ENCODE data around the gene OSBPL2. TPM values are rescaled to one million over a fixed set of nuclear protein-coding genes. Genes with fewer than 3 reads are reported as not detected.

Gene OSBPL2
- total RNA-seq, 2 experiments from 2014 or later = 52.8 to 54.4 TPM

DNA sequence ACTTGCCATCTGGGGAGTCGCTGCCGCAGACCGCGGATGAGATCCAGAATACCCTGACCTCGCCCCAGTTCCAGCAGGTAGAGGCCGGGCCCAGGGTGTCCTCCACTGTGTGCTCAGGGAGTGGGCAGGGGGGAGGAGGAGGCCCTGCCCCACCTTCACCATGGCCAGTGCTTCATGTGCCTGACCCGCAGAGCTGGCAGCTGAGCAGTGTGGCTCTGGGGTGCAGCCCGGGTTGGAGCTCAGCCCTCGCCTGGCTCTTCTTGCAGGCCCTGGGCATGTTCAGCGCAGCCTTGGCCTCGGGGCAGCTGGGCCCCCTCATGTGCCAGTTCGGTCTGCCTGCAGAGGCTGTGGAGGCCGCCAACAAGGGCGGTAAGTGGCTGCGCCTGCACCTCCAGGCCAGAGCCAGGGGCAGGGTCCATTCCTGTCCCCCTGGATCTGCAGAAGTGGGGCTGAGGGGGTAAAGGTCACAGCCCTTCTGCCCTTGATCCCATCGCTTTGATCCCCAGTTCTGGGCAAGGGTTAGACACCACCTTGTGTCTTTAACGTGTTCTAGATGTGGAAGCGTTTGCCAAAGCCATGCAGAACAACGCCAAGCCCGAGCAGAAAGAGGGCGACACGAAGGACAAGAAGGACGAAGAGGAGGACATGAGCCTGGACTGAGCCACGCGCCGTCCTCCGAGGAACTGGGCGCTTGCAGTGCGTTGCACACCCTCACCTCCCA, 69.9 kb downstream of the OSBPL2 start:
- H3K36me3 ChIP-seq (ENCODE audit: insufficient read depth, low read length) = peaks cover 51% of the 10 kb centered on the region
- ATAC-seq (ENCODE audit: poor library complexity) (no peak), DNase-seq (no peak)
- POLR2A ChIA-PET = no interaction called here
- no peak overlapping the region for H3K4me3 ChIP-seq (ENCODE audit: low read length)
- H3K9me3 ChIP-seq (ENCODE audit: control insufficient read depth in 1 of 2, insufficient read depth in 1 of 2, low read length in 2 of 2) = no peaks in the 10 kb centered on the region
- intact Hi-C loops (cut with DNase I, micrococcal nuclease) = no loop called here
- Mint-ChIP-seq H3K4me1 (ENCODE audit: low read depth) (peaks cover 20% of the 10 kb centered on the region), H3K4me3 (no peak overlapping the region), H3K27me3 (no peaks in the 10 kb centered on the region), H3K9me3 (no peaks in the 10 kb centered on the region), H3K27ac (no peak overlapping the region), H3K36me3 (ENCODE audit: low read depth) (peaks cover 44% of the 10 kb centered on the region)
- H3K4me1 ChIP-seq (ENCODE audit: insufficient read depth, low read length) = peaks cover 33% of the 10 kb centered on the region
- H3K27me3 ChIP-seq (ENCODE audit: control insufficient read depth in 1 of 2, insufficient read depth in 2 of 2, low read length in 2 of 2) = no peaks in the 10 kb centered on the region
- CTCF ChIA-PET = no interaction called here
- no peak overlapping the region for H3K27ac ChIP-seq (ENCODE audit: low read depth in 1 of 2, low read length in 2 of 2)
- TF ChIP-seq, protein P1, sequence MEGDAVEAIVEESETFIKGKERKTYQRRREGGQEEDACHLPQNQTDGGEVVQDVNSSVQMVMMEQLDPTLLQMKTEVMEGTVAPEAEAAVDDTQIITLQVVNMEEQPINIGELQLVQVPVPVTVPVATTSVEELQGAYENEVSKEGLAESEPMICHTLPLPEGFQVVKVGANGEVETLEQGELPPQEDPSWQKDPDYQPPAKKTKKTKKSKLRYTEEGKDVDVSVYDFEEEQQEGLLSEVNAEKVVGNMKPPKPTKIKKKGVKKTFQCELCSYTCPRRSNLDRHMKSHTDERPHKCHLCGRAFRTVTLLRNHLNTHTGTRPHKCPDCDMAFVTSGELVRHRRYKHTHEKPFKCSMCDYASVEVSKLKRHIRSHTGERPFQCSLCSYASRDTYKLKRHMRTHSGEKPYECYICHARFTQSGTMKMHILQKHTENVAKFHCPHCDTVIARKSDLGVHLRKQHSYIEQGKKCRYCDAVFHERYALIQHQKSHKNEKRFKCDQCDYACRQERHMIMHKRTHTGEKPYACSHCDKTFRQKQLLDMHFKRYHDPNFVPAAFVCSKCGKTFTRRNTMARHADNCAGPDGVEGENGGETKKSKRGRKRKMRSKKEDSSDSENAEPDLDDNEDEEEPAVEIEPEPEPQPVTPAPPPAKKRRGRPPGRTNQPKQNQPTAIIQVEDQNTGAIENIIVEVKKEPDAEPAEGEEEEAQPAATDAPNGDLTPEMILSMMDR (IDR thresholded peaks at IDR 0.05) = no peak

DNA sequence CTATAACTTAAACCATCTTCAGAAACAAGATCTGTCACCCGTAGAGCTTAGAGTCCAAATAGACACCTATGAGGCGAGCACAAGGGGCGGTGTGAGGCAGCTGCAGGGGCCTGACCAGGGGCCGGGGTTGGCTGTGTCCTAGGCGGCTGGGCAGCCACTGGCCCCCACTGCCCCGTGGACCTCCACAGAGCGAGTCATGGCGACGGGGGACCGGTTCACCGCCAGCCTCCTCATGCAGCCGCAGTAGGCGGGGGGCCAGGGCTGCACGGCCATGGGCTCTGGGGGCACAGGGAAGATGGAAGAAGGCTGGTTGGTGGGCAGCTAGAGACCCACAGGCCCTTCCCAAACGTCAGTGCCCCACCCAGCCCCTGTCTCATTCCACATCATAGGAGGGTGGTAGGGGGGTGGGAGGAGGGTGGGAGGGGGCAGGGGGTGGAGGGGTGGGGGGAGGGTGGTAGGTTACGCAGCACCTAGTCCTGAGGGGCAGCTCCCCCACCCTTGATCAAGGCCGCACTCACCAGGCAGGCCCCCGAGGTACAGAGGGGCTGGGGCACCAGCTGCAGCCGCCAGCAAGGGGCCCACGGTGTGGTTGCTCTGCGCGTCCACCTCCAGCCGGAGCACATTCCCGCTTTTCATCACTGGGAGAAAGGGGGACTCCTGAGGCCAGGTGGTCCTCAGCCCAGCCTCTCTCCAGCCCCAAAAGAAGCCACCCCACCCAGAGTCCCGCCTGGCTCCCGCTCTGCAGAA, 71.0 kb downstream of the OSBPL2 start:
- H3K9me3 ChIP-seq (ENCODE audit: control insufficient read depth in 1 of 2, insufficient read depth in 1 of 2, low read length in 2 of 2) = no peaks in the 10 kb centered on the region
- Mint-ChIP-seq H3K9me3 (no peaks in the 10 kb centered on the region), H3K36me3 (ENCODE audit: low read depth) (peaks cover 38% of the 10 kb centered on the region), H3K4me1 (ENCODE audit: low read depth) (peaks cover 11% of the 10 kb centered on the region), H3K27me3 (no peaks in the 10 kb centered on the region), H3K4me3 (no peak overlapping the region), H3K27ac (no peak overlapping the region)
- no peak overlapping the region for H3K4me3 ChIP-seq (ENCODE audit: low read length)
- peaks cover 22% of the 10 kb centered on the region for H3K4me1 ChIP-seq (ENCODE audit: insufficient read depth, low read length)
- H3K27me3 ChIP-seq (ENCODE audit: control insufficient read depth in 1 of 2, insufficient read depth in 2 of 2, low read length in 2 of 2) = no peaks in the 10 kb centered on the region
- TF ChIP-seq, protein P1 (IDR thresholded peaks at IDR 0.05) = no peak
- H3K36me3 ChIP-seq (ENCODE audit: insufficient read depth, low read length) = peaks cover 47% of the 10 kb centered on the region
- ChIA-PET POLR2A (no interaction called here), CTCF (no interaction called here)
- intact Hi-C loops (cut with DNase I, micrococcal nuclease) = no loop called here
- H3K27ac ChIP-seq (ENCODE audit: low read depth in 1 of 2, low read length in 2 of 2) = no peak overlapping the region
- ATAC-seq (ENCODE audit: poor library complexity) (no peak), DNase-seq (no peak)

DNA sequence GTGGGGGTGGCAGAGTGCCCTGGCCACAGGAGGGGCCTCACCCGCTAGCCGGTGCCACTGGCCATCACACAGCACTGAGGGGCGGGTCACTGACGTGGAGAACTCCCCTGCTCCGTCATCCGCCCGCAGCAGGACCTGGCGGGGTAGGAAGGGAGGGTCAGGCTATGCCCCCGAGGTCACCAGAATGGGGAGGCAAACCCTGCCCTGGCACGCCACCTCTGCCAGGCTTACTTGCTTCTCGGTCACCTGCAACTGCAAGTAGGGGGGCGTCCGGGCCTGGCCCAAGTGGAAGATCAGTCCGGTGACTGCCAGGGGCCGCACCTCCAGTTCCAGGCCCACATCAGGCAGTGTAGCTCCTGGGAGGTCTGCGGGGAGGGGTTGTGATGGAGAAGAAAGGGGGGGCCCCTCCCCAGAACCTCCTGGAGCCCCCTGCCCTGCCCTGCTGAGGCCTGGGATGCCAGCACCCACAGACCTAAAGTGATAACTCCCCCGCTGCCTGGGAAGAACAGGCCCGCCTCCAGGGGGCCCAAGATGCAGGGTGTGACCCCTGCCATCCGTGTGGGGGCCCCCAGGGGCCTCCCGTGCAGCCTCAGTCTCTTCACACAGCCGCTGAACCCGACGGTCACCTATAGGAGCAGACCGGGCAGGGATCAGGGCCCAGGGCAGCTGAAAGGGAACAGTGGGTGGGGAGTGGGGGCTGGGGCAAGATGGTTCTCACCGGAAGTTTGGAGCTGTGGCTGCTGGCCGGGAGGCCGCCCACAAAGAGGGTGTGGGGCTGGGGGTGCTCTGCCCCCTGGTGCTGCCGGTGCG, 71.8 kb downstream of the OSBPL2 start:
- Mint-ChIP-seq H3K4me3 (no peak overlapping the region), H3K27ac (no peak overlapping the region), H3K9me3 (no peaks in the 10 kb centered on the region), H3K36me3 (ENCODE audit: low read depth) (peaks cover 30% of the 10 kb centered on the region), H3K27me3 (no peaks in the 10 kb centered on the region), H3K4me1 (ENCODE audit: low read depth) (peaks cover 3% of the 10 kb centered on the region)
- intact Hi-C loops (cut with DNase I, micrococcal nuclease) = no loop called here
- ChIA-PET CTCF (no interaction called here), POLR2A (no interaction called here)
- H3K9me3 ChIP-seq (ENCODE audit: control insufficient read depth in 1 of 2, insufficient read depth in 1 of 2, low read length in 2 of 2) = no peaks in the 10 kb centered on the region
- peaks cover 40% of the 10 kb centered on the region for H3K36me3 ChIP-seq (ENCODE audit: insufficient read depth, low read length)
- H3K4me1 ChIP-seq (ENCODE audit: insufficient read depth, low read length) = peaks cover 14% of the 10 kb centered on the region
- TF ChIP-seq, protein P1 (IDR thresholded peaks at IDR 0.05) = no peak
- DNase-seq (no peak), ATAC-seq (ENCODE audit: poor library complexity) (no peak)
- H3K27ac ChIP-seq (ENCODE audit: low read depth in 1 of 2, low read length in 2 of 2) = no peak overlapping the region
- no peak overlapping the region for H3K4me3 ChIP-seq (ENCODE audit: low read length)
- H3K27me3 ChIP-seq (ENCODE audit: control insufficient read depth in 1 of 2, insufficient read depth in 2 of 2, low read length in 2 of 2) = no peaks in the 10 kb centered on the region
